HS-5 (cell line): ENCODE results near the gene ALKBH5.

Source experiments
- DNase-seq: peaks from one replicate; pipeline ENCODE4 v3.0.0-alpha.2; 2012; ENCODE audit warnings: low read depth

ALKBH5 gene

DNA sequence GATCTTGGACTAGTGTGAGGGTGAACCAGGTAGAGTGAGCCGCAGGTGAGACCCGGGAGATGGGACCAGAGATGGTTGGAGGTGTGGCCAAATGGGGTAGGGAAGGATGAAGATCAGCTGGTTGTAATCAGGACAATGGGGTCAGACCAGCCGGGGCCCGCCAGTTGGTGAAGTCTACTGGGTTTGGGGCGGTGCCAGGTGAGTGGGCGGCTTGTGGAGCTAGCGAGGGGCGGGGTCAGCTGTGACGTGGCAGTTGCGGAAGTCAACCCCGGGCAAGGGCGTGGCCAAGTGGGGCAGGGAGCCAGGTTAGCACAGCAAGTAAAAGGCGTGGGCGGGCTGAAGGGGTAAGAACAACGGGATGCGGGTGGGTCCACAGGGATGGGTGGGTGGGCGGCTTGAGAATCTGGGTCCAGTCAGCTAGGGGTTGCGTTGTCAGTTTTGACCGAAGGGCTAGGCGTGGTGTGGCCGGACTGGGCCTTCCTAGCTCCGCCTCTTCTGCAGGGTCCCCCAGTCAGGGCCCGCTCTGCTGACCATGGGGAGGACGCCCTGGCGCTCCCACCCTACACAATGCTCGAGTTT is 25.5 kb upstream of the ALKBH5 start:
- no peak for DNase-seq

DNA sequence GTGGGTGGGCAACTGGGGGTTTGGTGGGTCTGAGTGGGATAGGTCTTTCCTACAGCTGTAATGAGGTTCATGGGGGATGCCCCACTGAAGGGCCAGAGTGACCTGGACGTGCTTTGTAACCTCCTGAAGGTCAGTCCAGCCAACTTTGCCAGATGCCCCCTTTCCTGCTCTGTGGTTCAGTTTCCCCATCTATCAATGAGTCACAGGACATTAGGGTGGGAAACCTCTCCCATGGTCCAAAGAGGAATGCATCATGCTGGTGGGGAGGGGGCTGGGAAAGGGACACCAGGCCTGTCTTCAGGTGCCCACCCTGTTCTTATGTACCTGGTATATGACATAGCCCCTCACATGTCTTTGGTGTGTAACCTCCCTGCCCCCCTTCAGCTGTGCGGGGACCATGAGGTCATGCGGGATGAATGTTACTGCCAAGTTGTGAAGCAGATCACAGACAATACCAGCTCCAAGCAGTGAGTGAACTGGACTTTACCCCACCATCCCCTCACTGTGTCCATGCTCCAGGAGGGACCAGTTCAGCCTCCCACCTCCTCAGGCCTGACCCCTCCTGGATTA is 24.0 kb upstream of the ALKBH5 start:
- DNase-seq = no peak

DNA sequence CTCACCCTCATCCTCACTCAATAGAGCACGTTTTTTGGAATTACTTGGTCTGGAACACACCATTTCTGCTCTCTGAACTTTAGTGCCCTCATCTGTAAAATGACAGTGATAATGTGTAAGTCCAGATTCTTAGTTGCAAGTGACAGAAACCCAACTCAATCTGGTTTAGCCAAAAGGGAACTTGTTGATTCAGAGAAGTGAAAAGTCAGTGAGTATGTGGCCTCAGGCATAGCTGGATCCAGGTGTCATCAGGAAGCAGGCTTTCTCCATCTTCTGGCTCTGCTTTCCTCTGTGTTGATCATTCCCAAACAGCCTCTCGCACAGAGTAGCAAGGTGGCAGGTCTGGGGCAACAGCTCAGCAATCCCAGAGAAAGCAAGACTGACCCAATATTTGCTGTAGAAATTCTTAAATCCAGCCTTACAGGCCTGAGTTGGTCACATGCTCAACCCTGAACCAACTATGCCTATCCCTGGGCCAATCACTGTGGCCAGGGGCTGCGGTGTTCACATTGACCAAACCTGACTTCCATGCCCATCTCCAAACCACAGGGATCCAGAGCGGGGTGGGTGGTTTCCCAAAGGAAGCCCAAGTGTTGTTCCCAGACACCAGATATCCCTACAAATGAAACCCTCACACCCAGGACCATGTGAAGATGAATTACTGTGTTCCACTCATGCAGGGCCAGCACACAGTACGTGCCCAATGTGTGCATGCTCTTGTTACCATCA is 23.3 kb upstream of the ALKBH5 start:
- DNase-seq = no peak

DNA sequence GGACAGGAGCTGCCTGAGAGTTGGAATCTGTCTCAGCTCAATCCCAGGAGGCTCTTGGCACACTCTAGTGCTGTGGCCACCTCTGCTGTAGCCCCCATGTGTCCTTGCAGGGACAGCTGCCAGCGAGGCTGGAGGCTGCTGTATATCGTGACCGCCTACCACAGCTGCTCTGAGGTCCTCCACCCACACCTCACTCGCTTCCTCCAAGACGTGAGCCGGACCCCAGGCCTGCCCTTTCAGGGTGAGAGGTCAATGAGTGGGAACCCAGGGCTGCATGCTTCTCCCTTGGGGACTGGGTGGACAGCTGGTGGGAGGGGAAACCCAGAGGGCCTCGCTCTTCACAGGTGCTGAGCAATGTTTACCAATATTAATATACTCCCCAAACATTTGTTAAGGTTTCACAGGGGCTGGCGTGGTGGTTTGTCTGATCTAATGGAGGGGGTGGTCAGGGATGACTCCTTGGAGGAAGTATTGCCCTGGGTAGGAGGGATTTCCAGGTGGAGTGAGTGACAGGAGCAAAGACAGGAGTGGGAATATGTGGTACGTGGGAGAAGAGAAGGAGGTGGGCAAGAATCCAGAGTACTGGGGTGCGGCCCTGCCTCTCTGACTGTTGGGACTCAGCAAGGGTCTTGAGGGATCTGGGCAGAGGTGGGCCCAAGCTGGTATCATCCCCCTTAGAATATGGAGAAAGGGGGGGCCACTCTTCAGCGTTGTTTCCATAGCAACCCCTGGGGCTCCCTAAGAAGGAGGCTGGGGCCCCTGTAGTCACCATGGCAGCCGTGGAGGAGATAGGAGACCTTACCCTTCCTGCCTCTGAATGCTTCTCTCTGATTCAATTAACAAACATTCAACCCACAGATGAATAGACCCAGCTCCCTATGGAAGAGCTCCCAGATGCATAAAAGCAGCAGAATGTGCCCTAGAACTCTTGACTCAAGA is 22.2 kb upstream of the ALKBH5 start:
- DNase-seq = no peak

DNA sequence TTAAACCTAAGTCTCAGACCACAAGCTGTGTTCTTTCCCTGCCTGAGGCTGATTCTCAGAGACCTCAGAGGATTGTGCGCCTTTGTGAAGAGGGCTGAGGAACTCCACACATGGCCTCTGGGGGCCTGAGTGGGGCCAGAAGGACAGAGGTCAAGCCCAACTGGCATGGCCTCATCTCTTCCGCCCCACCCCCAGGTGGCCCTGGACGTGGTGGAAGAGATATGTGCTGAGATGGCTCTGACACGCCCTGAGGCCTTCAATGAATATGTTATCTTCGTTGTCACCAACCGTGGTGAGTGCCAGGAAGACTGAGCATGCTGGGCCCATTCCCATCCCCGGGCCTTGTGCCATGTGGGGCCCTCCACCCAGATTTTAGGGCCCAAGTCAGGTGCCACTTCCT is 20.1 kb upstream of the ALKBH5 start:
- no peak for DNase-seq

DNA sequence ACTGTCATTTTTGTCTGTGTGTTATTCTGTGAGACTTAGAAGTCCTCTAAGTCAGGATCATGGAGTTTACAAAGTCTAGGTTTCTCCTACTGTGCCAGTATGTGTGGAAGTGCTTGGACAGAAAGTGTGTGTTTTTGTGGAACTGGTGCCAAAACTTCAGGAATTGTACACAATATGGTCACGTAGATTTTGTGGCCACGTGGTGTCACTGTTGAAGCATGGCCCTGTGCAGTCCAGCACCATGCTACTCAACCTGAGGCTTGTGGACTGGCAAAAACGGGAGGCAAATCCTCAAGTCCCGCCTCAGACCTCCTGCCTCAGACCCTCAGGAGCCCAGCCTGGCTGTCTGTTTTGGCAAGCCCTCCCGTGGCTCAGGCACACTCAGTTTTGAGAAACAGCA is 16.7 kb upstream of the ALKBH5 start:
- no peak for DNase-seq

DNA sequence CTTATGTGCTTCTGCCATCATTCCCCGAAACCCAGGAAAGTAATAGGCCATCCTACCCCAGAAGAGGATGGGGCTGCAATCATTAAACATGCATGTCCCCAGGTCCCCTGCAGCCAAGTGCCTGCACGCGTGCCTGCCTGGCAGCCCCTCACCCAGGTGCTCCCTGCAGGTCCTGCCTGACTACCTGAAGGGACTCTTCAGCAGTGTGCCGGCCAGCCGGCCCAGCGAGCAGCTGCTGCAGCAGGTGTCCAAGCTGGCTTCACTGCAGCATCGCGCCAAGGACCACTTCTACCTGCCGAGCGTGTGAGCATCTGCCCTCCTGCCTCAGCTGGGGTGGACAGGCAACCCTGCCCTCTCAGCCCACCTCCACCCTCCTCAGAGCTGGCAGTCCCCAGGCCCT is 16.2 kb upstream of the ALKBH5 start:
- no peak for DNase-seq

DNA sequence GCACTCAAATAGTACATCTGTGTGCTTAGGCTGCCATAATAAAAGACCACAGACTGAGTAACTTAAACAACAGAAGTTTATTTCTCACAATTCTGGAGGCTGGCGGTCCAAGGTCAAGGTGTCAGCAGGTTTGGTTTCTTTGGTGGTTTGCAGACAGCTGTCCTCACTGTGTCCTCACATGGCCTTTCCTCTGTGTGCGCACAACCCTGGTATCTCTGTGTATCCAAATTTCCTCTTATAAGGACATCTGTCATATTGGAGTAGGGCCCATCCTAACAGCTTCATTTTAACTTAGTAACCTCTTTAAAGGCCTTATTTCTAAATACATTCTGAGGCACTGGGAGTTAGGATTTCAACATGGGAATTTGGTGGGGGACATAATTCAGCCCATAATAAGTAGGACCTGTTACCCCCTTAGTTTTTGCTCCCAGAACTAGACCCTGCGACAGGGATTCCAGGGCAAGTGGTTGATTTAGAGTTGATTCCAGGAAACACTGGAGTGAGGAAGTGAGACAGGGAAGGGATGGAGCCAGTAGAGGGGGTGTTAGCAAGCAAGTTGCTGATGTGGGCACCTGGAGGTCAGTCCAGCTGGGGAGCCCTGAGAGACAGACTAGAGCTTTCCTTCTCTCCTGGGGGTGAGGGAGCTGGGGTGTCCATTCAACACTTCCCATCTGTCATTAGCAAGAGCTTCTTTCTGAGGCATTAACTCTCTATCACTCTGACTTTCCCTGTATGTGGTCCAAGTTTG is 10.9 kb upstream of the ALKBH5 start:
- no peak for DNase-seq

DNA sequence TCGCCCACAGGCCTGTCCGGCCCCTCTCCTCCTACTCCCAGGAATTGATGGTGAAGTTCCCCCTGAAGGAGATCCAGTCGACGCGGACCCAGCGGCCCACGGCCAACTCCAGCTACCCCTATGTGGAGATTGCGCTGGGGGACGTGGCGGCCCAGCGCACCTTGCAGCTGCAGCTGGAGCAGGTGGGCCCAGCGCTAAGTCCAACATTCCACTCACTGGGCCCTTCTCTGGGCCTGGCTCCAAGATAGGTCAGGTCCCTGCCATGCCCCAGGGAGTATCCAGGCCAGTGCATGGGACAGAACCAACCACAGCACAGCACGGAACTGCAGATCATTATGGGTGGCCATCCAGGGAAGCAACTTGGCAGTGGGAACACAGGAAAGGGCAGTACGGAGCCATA is 9.9 kb upstream of the ALKBH5 start:
- no peak for DNase-seq

DNA sequence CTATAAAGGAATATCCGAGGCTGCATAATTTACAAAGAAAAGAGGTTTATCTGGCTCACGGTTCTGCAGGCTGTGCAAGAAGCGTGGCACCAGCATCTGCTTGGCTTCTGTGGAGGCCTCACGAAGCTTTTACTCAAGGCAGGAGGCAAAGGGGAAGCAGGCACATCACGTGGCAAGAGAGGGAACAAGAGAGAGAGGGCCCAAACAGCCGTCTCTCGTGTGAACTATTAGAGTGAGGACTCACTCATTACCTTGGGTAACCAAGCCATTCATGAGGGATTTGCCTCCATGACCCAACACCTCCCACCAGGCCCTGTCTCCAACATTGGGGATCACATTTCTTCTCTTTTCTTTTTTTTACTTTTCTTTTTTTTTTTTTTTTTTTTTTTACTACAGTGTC is 7.5 kb upstream of the ALKBH5 start:
- DNase-seq = no peak

DNA sequence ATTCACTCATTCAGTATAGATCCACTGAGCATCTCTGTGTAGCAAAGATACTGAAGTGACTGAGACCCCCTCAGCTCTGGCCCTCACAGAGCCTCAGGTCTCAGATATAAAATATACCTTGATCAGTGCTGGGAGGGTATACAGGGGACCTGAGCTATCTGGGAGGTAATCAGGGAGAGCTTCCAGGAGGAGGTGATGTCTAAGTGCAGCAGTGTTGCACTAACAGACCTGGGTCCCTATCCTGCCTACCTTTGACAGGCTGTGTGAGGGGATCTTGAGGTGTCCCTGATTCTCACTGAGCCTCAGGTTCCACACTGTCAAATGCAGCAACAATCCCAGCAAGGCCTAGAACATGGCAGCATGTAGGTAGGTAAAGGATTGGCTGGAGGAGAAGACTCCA is 6.5 kb upstream of the ALKBH5 start:
- no peak for DNase-seq

DNA sequence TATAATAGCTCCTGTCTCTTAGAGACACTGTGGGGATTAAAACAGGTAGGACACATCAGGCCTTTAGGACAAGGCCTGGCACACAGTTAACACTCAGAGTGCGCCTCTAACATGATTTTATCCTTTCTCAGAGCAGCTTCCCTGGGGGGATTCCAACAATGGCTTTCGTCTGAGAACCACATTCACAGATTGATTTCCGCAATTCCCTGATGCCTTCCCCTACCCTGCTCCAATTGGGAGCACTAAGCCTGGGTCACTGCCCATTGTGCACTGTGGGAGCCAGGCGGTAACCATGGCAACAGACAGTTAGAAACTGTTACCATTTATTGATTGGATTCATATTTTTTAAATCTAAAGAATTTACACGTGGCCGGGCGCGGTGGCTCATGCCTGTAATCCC is 5.9 kb upstream of the ALKBH5 start:
- no peak for DNase-seq

DNA sequence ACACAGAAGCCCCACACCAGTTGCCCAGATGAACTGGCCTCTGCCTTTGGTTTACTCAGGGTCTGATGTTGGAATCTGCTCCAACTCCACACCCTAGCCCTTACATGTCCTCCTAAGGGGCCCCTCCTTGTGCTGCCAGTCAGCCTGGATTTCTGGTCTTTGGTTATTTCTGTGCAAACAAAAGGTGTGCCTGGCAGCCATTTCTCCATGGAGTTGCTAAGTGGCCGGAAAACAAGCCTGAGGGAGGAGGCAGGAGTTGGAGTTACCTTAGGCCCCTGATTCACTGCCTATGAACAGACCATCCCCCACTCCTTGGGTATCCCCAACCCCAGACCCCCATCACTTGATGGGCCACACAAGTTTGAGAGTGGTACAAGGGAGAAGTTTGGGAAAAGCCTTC is 4.4 kb upstream of the ALKBH5 start:
- DNase-seq = no peak

DNA sequence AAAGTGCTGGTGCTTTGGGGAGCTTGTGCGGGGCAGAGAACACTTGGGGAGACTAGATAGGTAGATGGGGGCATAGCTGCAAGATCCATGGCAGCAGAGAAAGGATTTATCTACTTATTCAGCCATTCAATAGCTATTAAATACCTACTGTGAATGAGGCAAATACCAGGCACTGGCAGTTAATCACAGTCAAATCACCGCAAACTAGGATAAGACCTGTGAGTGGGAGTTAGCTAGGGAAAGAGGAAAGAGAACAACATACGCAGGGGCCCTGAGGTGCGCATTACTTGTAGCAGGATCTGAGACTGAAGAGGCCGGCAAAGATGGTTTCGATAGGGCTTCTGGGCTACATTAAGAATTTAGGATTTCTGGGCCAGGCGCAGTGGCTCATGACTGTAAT is 3.8 kb upstream of the ALKBH5 start:
- DNase-seq = no peak

DNA sequence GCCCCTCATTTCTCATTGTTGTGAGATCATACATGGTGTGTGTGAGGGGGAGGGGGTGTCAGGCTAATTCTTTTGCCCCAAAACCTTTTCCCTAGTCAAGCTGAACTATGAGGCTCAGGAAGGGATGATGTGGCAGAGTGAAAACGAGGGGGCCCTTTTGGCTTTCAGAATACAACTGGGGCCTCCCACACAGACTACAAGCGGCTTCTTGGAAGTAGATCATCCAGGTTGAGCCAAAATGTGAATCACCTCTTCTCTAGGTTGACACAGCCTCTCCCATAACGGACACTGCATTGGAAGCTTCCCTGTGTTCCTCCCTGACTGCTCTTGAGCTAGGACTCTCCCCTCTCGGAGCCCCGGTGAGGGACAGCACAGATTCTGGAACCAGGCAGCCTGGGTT is 2.3 kb upstream of the ALKBH5 start:
- DNase-seq = no peak

DNA sequence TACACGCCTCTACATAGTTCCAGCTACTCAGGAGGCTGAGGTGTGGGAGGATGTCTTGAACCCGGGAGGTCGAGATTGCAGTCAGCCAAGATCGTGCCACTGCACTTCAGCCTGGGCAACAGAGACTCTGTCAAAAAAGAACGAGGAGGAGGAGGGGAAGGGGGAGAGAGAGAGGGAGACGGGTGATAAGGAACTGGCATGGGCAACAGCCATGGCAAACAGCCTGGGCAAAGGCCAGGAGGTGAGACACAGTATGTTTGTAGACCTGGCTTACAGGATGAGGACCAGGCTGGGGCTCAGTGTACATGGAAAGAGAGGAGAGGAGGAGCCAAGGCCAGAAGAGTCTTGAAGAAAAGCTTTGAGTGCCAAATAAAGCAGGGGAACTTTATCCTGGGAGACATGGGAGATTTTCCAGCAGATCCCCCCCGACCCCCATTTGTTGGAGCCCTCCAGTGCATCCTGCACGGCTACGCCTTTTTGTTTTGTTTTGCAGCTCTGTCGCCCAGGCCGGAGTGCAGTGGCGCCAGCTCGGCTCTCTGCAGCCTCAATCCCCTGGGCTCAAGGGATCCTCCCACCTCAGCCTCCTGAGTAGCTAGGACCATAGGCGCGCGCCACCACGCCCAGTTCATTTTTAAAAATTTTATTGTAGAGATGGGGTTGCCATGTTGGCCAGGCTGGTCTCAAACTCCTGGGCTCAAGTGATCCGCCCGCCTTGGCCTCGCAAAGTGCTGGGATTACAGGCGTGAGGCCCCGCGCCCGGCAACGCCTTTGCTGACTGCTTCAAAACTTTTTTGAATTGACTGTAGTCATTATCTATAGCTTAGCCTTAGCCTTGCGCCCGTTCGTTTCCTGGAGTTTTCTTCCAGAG is 1.3 kb upstream of the ALKBH5 start:
- DNase-seq = no peak

DNA sequence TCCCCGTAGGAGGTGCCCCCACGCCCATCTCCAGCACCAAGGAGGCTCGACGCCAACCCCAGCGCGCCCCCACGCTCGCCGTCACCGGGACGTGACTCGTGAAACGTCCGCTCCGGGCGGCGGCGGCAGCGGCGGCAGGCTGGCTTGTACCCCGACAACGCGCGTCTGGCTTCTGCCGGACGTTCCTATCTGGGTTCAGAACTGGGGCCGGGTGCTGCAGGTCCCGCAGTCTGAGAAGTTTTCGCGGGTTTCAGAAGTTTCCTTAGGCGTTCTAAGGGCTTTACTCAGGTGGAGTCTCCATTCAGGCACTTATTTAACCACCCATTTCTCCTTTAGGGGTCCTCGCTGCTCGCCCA is 672 bp upstream of the ALKBH5 start:
- no peak for DNase-seq

DNA sequence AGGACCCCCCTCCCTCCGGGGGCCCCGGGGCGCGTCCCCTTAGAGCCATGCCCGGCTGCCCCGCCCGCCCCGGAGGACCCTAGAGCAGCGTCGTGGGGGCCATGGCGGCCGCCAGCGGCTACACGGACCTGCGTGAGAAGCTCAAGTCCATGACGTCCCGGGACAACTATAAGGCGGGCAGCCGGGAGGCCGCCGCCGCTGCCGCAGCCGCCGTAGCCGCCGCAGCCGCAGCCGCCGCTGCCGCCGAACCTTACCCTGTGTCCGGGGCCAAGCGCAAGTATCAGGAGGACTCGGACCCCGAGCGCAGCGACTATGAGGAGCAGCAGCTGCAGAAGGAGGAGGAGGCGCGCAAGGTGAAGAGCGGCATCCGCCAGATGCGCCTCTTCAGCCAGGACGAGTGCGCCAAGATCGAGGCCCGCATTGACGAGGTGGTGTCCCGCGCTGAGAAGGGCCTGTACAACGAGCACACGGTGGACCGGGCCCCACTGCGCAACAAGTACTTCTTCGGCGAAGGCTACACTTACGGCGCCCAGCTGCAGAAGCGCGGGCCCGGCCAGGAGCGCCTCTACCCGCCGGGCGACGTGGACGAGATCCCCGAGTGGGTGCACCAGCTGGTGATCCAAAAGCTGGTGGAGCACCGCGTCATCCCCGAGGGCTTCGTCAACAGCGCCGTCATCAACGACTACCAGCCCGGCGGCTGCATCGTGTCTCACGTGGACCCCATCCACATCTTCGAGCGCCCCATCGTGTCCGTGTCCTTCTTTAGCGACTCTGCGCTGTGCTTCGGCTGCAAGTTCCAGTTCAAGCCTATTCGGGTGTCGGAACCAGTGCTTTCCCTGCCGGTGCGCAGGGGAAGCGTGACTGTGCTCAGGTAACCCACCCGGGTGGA is 759 bp downstream of the ALKBH5 start:
- no peak for DNase-seq

DNA sequence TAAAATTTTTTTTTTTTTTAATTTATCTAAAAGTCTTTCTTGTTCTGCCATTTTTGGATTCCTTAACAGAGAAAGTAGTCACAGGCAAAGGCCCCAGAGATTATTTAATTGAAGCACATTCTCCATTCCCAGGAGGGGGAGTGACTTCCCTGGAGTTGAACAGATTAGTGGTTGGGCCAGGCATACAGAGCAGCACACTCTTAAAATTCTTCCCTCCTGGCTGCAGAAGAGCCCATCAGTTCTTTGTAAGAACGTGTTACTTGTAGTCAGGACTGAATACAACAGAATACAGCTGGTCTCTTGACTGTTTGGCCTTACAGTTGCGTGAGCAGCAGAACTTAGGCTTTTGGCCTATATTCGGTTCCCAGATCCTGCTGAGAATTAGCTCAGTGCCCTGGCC is 1.8 kb downstream of the ALKBH5 start:
- no peak for DNase-seq
